ENCODE data around the gene SPPL3.
"Not testable (repeated sequence)": the region's sequence is repeated elsewhere in the genome, so short reads cannot be mapped to it uniquely, and the experiment has no call there.

Gene SPPL3

DNA sequence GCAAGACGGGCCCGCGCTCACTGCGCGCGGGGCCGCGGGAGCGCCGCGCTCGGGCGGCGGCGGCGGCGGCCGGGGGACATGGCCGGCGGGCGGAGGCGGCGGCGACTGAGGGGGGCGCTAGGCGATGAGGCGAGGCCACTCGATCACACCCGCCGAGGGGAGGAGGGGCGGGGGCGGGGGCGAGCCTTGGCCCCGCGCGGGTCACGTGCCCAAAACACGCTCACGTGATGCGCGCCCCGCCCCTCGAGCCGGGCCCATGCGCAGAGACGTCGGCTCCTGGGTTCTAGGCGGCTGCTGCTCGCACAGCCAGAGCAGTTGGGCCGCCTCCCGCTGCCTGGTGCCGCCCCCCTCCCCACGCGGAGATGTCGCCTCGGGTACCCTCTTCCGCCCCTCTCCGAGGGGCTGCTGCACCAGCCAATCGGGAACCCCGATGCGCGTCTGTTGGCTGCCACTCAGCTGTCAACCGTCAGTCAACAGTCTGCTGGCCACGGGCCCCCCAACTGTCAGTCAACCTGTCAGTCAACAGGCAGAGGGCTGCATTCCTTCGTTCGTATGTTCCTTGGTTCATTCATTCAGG, at the start of gene SPPL3:
Gene SPPL3 (minus strand): TSS at position 162 of the 577 bp plus-strand sequence. CDS start 491 bp downstream, outside the sequence.
- DNase-seq = peak; percentile 72 to 93 (median 82)

GRCh38 chr12:120950807-120951206, 46.6 kb upstream of the SPPL3 start:
- no peak for DNase-seq

DNA sequence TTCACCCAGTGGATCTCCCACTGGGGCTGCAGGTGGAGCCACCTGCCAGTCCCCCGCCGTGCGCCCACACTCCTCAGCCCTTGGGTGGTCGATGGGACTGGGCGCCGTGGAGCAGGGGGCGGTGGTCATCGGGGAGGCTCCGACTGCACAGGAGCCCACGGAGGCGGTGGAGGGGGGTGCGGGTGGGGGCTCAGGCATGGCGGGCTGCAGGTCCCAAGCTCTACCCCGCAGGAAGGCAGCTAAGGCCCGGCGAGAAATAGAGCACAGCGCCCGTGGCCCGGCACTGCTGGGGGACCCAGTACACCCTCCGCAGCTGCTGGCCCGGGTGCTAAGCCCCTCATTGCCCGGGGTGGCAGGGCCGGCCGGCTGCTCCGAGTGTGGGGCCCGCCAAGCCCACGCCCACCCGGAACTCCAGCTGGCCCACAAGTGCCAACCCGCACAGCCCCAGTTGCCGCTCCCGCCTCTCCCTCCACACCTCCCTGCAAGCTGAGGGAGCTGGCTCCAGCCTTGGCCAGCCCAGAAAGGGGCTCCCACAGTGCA, 46.2 kb upstream of the SPPL3 start:
- DNase-seq = not testable (repeated sequence)

DNA sequence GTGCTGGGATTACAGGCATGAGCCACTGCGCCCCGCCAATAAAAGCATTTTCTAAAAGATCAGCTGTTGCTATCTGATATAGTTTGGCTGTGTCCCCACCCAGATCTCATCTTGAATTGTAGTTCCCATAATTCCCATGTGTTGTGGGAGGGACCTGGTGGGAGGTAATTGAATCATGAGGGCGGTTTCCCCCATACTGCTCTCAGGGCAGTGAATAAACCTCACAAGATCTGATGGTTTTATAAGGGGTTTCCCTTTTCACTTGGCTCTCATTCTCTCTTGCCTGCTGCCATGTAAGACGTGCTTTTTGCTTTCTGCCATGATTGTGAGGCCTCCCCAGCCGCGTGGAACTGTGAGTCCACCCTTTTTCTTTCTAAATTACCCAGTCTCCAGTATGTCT, 41.4 kb upstream of the SPPL3 start:
- not testable (repeated sequence) for DNase-seq

DNA sequence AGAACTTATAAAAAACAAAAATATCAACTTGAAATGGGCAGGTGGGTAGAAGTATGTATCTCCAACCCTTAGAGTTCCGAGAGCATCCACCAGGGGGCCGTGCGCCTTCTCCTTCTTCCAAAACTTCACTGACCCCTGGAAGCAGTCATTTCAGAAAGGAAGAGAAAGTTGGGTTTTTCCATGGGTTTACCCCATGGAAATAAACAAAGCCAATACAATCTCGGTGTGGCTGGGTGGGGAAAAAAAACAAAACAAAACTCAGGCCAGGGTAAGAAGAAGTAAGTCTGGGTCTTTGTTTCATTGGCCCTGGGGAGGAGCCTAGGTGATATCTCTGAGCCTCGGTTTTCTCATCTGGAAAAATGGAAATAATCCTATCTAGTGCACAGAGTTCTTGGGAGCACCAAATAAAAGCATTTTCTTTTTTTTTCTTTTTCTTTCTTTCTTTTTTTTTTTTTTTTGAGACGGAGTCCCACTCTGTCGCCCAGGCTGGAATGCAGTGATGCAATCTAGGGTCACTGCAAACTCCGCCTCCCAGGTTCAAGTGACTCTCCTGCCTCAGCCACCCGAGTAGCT, 40.6 kb upstream of the SPPL3 start:
- peak; percentile 17 to 57 (median 37) for DNase-seq

- no peak for DNase-seq
These were observed 39.3 kb upstream of the SPPL3 start for GRCh38 chr12:120943482-120943881.

GRCh38 chr12:120941846-120942405, 37.8 kb upstream of the SPPL3 start:
- no peak for DNase-seq

DNA sequence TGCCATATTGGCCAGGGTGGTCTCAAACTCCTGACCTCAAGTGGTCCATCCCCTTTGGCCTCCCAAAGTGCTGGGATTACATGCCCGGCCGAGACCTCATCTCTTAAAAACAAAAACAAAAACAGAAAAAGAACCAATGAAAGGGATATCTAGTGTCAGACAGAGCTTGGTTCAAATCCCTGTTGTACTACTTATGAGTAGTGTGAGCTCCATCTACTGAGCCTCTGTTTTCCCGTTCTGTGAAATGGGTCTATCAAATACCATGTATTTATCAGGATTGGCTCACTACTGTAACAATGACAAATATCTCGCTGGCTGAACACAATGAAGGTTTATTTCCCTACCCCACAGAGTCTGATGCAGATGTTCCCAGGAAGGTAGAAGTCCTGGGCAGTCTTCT, 37.3 kb upstream of the SPPL3 start:
- no peak for DNase-seq

DNA sequence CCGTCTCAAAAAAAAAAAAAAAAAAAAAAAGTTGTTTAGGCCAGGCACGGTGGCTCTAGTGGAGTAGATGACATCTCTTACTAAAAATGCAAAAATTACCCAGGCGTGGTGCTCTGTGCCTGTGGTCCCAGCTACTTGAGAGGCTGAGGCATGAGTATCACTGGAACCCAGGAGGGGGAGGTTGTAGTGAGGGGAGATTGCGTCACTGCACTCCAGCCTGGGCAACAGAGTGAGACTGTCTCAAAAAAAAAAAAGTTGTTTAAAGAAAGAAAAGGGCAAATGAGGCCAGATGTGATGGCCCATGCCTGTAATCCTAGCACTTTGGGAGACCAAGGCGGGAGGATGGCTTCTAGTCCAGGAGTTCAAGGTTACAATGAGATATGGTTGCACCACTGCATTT, 36.6 kb upstream of the SPPL3 start:
- no peak for DNase-seq

GRCh38 chr12:120940006-120940405, 35.8 kb upstream of the SPPL3 start:
- DNase-seq = no peak

DNA sequence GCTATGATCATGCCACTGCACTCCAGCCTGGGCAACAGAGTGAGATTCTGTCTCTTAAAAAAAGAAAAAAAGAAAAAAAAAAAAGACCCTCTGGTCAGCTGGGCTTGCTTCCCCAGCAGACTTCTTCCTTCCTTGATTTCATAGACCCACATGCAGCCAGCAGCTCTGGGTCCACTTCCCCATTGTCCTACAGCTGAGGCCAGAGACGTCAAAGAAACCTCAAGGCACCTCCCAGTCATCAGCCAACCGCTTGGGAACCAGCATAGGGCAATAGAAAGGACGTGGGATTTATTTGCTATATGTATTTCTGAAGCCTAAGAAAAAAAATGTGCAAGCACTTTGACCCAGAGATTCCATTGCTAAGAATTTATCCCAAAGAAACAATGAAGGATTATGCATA, 35.4 kb upstream of the SPPL3 start:
- DNase-seq = no peak

GRCh38 chr12:120938496-120938895, 34.3 kb upstream of the SPPL3 start:
- DNase-seq = no peak

DNA sequence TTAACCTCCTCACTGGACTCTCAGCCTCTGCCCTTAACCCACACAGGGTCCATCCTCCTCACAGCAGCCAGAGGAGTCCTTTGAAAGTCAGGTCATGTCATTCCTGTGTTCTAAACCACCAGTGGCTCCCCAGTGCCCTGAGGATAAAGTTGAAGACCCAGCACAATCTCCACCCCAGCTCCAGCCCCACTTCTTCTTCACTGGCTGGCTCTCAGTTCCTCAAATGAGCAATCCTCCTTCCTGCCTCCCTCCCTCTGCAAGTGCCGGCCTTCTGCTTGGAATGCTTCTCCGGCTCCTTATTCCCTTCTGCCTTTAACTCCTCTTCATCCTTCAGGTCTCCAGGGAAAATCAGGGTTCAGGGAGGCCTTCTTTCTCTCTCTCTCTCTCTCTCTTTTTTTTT, 32.0 kb upstream of the SPPL3 start:
- no peak for DNase-seq

DNA sequence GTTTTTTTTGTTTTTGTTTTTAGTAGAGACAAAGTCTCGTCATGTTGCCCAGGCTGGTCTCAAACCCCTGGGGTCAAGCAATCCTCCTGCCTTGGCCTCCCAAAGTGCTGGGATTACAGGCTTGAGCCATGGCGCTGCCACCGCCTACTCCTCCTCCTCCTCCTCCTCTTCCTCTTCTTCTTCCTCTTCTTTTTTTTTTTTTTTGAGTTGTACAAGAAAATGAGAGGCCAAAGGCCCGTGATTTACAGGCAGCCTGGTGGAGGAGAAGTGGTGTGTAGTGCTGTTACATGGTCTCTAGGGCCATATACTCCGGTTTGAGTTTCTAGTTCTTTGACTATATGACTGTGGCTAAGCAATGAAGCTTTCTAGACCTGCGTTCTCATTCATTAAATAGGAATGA, 29.6 kb upstream of the SPPL3 start:
- DNase-seq = no peak

GRCh38 chr12:120932956-120933526, 28.9 kb upstream of the SPPL3 start:
- no peak for DNase-seq

- DNase-seq = no peak
These were observed 27.9 kb upstream of the SPPL3 start for GRCh38 chr12:120932058-120932457.

DNA sequence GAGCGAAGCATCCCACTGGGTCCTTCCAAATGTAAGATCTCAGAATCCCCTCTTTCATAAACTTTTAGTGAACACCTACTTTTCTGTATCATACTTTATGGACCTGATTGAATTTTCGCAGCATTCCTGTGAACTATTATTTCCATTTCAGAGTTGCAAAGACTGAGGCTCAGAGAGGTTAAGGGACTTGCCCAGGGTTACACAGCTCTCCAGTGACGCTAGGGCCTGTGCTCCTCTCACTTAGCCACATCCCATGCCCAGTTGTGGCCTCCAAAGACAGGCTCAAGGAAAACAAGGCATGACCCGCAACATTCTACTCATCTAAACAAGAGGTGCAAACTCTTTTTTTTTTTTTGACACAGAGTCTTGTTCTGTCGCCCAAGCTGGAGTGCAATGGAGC, 25.9 kb upstream of the SPPL3 start:
- no peak for DNase-seq

DNA sequence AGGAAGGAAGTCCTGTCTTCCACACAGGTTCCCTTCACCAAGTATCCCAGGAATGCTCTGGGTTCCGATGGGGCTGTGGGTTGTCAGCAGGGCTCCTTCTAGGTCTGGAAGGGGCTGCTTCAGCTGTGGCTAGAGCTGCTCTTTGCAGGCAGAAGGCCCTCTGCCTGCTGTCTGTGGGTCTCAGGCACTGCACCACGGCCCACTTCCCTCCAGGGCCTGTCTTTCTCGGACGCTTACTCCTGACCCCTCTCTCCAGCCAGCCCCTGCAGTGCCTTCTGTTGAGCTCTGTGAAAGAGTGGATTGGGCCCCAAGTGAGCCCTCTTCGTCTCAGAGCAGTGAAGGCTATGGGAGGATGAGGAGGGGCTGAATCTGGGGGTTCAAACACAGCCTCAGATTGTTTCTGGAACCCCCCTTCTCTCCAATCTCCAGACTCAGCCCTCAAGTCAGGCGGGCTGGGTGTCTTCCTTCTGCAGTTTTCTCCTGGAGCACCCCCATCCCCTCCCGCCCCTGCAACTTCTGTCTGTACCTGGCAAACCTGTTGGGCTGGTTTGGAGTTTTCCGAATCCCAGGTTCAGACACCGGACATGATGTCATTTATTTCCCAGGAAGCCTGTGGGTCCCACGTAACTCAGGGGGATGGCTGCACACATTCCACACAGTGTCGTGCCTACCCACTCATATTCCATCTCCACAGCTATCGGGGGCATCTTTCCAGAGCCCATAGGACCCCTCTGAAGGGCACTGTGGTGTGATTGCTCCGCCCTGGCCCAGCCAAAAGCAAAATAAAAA, 24.9 kb upstream of the SPPL3 start:
- no peak for DNase-seq

DNA sequence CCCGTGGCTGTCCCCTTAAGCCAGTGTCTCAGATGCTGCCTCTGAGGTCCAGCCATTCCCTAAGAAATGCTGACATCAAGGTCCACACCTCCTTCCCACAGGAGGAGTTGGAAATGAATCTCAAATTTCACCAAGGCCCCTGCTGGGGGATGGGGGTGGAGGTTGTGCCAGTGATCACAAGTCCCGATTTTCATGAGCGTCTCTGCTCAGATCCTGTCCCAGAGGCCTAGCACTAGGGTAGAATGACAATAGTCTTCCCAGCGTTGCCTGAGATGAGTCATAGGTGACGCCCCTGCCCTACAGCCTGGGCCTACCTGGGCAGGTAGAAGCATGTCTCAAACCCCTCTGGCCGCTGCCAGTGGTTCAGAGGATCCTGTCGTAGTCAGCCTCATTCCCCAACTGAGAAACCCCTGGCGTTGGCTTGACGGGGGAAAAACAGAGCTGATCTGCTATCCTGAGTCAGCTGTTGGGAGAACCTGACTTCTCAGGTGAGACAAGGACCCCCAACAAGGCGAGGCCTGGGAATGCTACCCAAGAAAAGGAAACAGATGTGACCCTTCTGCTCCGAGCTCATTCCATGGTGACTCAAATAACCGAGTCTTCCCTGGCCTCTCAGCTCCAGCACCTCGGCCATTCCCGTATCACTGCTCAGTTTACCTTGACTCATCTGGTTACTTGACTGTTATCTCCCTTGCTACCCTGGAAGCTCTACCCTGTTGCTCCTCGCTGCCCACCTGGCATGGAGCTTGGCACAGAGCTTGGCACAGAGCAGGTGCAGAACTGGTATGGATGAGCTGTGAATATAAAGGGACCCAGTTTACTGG, 21.8 kb upstream of the SPPL3 start:
- no peak for DNase-seq

DNA sequence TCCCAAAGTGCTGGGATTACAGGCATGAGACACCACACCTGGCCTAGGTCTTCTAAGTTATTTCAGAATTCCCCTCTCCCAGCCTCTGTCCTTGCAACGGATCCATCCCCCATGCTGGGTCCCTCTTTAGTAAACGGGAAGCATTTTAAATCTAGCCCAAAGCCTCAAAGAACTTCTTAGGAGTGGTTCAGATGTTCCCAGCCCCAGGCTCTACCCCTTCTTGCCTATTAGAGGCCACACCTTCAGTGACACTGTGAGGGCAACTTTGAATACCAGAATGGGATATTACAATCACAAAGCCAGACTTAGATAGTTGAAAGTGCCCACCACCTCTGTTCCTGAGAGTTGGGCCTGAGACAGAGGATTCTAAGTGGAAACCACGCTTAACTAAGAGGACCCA, 18.1 kb upstream of the SPPL3 start:
- DNase-seq = no peak

GRCh38 chr12:120921637-120922036, 17.5 kb upstream of the SPPL3 start:
- DNase-seq = no peak

DNA sequence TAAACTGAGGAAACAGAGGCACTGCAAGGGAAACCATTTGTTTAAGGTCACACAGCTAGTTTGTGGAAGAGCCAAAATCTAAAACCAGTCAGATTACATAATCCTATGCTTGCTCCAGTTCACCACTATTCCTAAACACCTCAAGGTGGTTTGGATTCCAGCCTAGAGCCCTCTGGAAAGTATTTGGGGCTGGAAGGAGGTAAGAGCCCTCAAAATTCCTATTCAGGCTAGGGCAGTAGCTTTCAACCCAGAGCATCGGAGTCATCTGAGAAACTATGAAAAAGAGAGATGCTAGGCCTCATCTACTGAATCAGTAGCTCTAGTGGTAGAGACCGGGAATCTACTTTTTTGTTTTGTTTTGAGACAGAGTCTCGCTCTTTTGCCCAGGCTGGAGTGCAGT, 16.0 kb upstream of the SPPL3 start:
- no peak for DNase-seq
